HepG2 (cell line): ENCODE measurements around the gene STK32C. TPM values are rescaled to one million over a fixed set of nuclear protein-coding genes. Genes with fewer than 3 reads are reported as not detected.

Experiments
- HOXA9 ChIP-seq: sonication (generic); formaldehyde crosslinking; IDR thresholded peaks from 2 replicates; pipeline ENCODE4 v1.8.1; 2022; ENCODE audit warnings: missing genetic modification reagents, mild to moderate bottlenecking, moderate library complexity, borderline replicate concordance
- MYPOP ChIP-seq: sonication (generic); formaldehyde crosslinking; IDR thresholded peaks from 2 replicates; pipeline ENCODE4 v1.8.1; 2023; ENCODE audit warnings: mild to moderate bottlenecking, moderate library complexity, missing genetic modification reagents
- SKIL ChIP-seq: sonication (generic); formaldehyde crosslinking; IDR thresholded peaks from 2 replicates; pipeline ENCODE4 v1.8.0; 2022; ENCODE audit warnings: missing genetic modification reagents, mild to moderate bottlenecking, moderate library complexity, borderline replicate concordance
- THAP11 ChIP-seq: IDR thresholded peaks from 2 replicates; pipeline ENCODE4 v1.6.1; 2016; ENCODE audit warnings: missing biosample characterization, missing genetic modification reagents
- ZNF224 ChIP-seq: sonication (generic); formaldehyde crosslinking; IDR thresholded peaks from 2 replicates; pipeline ENCODE4 v1.5.0; 2020; ENCODE audit warnings: mild to moderate bottlenecking, missing genetic modification reagents
- ZNF253 ChIP-seq: sonication (generic); formaldehyde crosslinking; IDR thresholded peaks from 2 replicates; pipeline ENCODE4 v1.8.0; 2022; ENCODE audit warnings: mild to moderate bottlenecking, missing genetic modification reagents, borderline replicate concordance
- ZNF282 ChIP-seq: fragments of 450-650 bp; IDR thresholded peaks from 2 replicates; pipeline ENCODE4 v1.6.1; 2018; ENCODE audit not compliant: partially characterized antibody
- ZNF670 ChIP-seq: sonication (generic); formaldehyde crosslinking; IDR thresholded peaks from 2 replicates; pipeline ENCODE4 v1.8.0; 2022; ENCODE audit warnings: mild to moderate bottlenecking, missing genetic modification reagents, borderline replicate concordance
- polyA plus RNA-seq, 8 experiments: library from polyadenylated mRNA; depleted of rRNA in 3 of 8; stranded (reverse) in 7 of 8; unstranded in 1 of 8; fragments of >200 nt; fragmentation: Illumina TruSeq in 4 of 8; extraction: Trizol in 4 of 8; gene quantifications; 2 replicates each; pipeline versions ENCODE4 v1.2.1 to v1.2.3, GENCODE V29; 2011 to 2016; ENCODE audit warnings: low read depth in 4 of 8, missing spikeins in 1 of 8, mixed read lengths in 1 of 8; ENCODE audit not compliant: insufficient read depth in 1 of 8
- total RNA-seq, 5 experiments: library from RNA; depleted of rRNA; stranded (reverse); fragments of >200 nt; fragmentation: Illumina TruSeq; extraction: Trizol; gene quantifications; 2 replicates each; pipeline ENCODE4 v1.2.3, GENCODE V29; 2016; ENCODE audit warnings: low read depth in 1 of 5
- TF ChIP-seq, protein P1 (sequence below): sonication (generic); formaldehyde crosslinking; IDR thresholded peaks from 2 replicates; pipeline ENCODE4 v1.4.0; 2020; ENCODE audit warnings: missing genetic modification reagents, borderline replicate concordance
- TF ChIP-seq, protein P2 (sequence below): sonication (generic); formaldehyde crosslinking; IDR thresholded peaks from 2 replicates; pipeline ENCODE4 v1.4.0; 2020; ENCODE audit warnings: missing genetic modification reagents
- TF ChIP-seq, protein P3 (sequence below), 2 experiments: IDR thresholded peaks; 2 replicates each; pipeline ENCODE4 v1.6.1; 2011 to 2012; ENCODE audit warnings: low read length in 2 of 2, borderline replicate concordance in 1 of 2, low read depth in 1 of 2, mild to moderate bottlenecking in 1 of 2, moderate library complexity in 1 of 2
- TF ChIP-seq, protein P4 (sequence below): sonication (generic); formaldehyde crosslinking; IDR thresholded peaks from 2 replicates; pipeline ENCODE4 v1.4.0; 2020; ENCODE audit warnings: missing genetic modification reagents, low read depth, mild to moderate bottlenecking, borderline replicate concordance

Gene STK32C
- total and polyA plus RNA-seq, 2 of the 13 experiments (the other 11 are each of a cell fraction or from before 2014, with no cell fraction given): 10.9 to 19.4 TPM

DNA sequence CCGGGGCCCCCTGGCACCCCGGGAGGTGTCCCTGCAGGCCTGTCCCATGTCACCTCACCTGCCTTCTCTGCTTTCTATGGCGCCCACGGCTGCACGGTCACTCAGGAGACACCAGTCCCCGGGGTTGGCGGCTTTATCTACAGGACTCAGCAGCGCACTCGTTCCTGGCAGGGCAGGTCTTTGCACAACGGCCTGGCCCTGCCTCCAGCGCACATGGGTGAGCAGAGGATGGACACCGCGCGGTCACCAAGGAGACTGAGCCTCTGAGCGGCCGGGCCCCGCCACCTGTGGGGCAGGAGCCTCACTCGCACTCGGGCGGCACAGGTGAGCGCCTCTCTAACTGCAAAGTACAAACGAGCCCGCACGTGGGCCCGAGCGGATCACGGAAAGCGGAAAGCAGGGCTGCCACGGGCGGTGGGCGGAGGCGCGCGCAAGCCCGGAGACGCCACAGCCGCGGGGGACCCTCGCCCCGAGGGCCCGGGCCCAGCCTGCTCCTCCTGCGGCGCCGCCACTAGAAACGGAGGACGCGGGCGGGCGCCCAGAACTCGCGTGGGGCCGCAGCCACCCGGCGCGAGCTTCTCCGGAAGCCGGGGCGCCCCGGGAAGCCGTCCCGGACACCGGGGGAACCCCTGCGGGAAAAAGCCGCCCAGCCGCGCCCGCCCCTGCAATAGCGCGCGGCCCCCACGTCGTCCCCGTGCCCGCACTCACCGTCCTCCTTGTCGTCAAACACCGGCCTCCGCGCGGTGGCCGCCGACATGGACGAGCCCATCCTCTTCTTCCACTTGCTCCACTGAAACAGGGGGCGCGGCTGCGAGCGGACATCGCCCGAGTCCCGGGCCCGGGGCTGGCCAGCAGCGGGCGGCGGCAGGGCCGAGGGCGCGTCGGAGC is 642 bp downstream of the STK32C start (continued):
- TF ChIP-seq, protein P1, sequence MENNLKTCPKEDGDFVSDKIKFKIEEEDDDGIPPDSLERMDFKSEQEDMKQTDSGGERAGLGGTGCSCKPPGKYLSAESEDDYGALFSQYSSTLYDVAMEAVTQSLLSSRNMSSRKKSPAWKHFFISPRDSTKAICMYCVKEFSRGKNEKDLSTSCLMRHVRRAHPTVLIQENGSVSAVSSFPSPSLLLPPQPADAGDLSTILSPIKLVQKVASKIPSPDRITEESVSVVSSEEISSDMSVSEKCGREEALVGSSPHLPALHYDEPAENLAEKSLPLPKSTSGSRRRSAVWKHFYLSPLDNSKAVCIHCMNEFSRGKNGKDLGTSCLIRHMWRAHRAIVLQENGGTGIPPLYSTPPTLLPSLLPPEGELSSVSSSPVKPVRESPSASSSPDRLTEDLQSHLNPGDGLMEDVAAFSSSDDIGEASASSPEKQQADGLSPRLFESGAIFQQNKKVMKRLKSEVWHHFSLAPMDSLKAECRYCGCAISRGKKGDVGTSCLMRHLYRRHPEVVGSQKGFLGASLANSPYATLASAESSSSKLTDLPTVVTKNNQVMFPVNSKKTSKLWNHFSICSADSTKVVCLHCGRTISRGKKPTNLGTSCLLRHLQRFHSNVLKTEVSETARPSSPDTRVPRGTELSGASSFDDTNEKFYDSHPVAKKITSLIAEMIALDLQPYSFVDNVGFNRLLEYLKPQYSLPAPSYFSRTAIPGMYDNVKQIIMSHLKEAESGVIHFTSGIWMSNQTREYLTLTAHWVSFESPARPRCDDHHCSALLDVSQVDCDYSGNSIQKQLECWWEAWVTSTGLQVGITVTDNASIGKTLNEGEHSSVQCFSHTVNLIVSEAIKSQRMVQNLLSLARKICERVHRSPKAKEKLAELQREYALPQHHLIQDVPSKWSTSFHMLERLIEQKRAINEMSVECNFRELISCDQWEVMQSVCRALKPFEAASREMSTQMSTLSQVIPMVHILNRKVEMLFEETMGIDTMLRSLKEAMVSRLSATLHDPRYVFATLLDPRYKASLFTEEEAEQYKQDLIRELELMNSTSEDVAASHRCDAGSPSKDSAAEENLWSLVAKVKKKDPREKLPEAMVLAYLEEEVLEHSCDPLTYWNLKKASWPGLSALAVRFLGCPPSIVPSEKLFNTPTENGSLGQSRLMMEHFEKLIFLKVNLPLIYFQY (CRISPR knock-in tag): no peak
- no peak for TF ChIP-seq ZNF253
- TF ChIP-seq THAP11: no peak
- TF ChIP-seq HOXA9 (CRISPR knock-in tag): no peak
- TF ChIP-seq ZNF282: no peak
- TF ChIP-seq MYPOP: peak; percentile 89; the same call in 1 of the 2 replicates
- no peak for TF ChIP-seq ZNF670 (CRISPR knock-in tag)
- TF ChIP-seq ZNF224 (CRISPR knock-in tag): no peak
- TF ChIP-seq, protein P2, sequence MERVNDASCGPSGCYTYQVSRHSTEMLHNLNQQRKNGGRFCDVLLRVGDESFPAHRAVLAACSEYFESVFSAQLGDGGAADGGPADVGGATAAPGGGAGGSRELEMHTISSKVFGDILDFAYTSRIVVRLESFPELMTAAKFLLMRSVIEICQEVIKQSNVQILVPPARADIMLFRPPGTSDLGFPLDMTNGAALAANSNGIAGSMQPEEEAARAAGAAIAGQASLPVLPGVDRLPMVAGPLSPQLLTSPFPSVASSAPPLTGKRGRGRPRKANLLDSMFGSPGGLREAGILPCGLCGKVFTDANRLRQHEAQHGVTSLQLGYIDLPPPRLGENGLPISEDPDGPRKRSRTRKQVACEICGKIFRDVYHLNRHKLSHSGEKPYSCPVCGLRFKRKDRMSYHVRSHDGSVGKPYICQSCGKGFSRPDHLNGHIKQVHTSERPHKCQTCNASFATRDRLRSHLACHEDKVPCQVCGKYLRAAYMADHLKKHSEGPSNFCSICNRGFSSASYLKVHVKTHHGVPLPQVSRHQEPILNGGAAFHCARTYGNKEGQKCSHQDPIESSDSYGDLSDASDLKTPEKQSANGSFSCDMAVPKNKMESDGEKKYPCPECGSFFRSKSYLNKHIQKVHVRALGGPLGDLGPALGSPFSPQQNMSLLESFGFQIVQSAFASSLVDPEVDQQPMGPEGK (CRISPR knock-in tag): 0 out of 2 replicates have a peak, but pooled peaks have one; percentile 10
- TF ChIP-seq, protein P3, sequence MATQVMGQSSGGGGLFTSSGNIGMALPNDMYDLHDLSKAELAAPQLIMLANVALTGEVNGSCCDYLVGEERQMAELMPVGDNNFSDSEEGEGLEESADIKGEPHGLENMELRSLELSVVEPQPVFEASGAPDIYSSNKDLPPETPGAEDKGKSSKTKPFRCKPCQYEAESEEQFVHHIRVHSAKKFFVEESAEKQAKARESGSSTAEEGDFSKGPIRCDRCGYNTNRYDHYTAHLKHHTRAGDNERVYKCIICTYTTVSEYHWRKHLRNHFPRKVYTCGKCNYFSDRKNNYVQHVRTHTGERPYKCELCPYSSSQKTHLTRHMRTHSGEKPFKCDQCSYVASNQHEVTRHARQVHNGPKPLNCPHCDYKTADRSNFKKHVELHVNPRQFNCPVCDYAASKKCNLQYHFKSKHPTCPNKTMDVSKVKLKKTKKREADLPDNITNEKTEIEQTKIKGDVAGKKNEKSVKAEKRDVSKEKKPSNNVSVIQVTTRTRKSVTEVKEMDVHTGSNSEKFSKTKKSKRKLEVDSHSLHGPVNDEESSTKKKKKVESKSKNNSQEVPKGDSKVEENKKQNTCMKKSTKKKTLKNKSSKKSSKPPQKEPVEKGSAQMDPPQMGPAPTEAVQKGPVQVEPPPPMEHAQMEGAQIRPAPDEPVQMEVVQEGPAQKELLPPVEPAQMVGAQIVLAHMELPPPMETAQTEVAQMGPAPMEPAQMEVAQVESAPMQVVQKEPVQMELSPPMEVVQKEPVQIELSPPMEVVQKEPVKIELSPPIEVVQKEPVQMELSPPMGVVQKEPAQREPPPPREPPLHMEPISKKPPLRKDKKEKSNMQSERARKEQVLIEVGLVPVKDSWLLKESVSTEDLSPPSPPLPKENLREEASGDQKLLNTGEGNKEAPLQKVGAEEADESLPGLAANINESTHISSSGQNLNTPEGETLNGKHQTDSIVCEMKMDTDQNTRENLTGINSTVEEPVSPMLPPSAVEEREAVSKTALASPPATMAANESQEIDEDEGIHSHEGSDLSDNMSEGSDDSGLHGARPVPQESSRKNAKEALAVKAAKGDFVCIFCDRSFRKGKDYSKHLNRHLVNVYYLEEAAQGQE (IDR thresholded peaks at IDR 0.05; ENCODE audit: borderline replicate concordance in 1 of 2, low read depth in 1 of 2, low read length in 2 of 2): no peak
- TF ChIP-seq SKIL (CRISPR knock-in tag): no peak
- TF ChIP-seq, protein P4, sequence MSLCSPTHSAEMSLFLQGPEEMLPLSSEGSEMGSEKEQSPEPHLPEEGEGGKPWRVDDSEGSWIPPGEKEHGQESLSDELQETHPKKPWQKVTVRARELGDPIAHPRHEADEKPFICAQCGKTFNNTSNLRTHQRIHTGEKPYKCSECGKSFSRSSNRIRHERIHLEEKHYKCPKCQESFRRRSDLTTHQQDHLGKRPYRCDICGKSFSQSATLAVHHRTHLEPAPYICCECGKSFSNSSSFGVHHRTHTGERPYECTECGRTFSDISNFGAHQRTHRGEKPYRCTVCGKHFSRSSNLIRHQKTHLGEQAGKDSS (CRISPR knock-in tag): no peak; the same call in 1 of the 2 replicates
